GM19328 (cell line): Measurements from ENCODE around the gene TRIM65.
"Not testable (repeated sequence)": the region's sequence is repeated elsewhere in the genome, so short reads cannot be mapped to it uniquely, and the experiment has no call there.

Experiments used
- ATAC-seq: cut with Tn5 transposase; IDR thresholded peaks from one replicate; pipeline ENCODE4 v1.9.1; 2021; ENCODE audit warnings: mild to moderate bottlenecking, moderate library complexity; ENCODE audit not compliant: unreplicated experiment

TRIM65 gene

GRCh38 chr17:75854881-75855309 is 41.9 kb downstream of the TRIM65 start:
- ATAC-seq: no peak

- no peak for ATAC-seq
These were observed 42.5 kb downstream of the TRIM65 start for GRCh38 chr17:75854101-75854748.

GRCh38 chr17:75853433-75853832 is 43.3 kb downstream of the TRIM65 start:
- ATAC-seq: no peak

GRCh38 chr17:75851693-75851991 is 45.1 kb downstream of the TRIM65 start:
- ATAC-seq: not testable (repeated sequence)

GRCh38 chr17:75850928-75851692 is 45.6 kb downstream of the TRIM65 start:
- ATAC-seq: no peak

GRCh38 chr17:75849724-75850123 is 47.0 kb downstream of the TRIM65 start:
- no peak for ATAC-seq

GRCh38 chr17:75849279-75849646 is 47.5 kb downstream of the TRIM65 start:
- no peak for ATAC-seq

GRCh38 chr17:75848523-75849278 is 48.0 kb downstream of the TRIM65 start:
- ATAC-seq: no peak

- no peak for ATAC-seq
These were observed 48.9 kb downstream of the TRIM65 start for GRCh38 chr17:75847614-75848522.

- ATAC-seq: no peak
These were observed 49.8 kb downstream of the TRIM65 start for GRCh38 chr17:75846692-75847613.

GRCh38 chr17:75845933-75846691 is 50.6 kb downstream of the TRIM65 start:
- ATAC-seq: no peak

- peak; percentile 68 for ATAC-seq
These were observed 51.6 kb downstream of the TRIM65 start for GRCh38 chr17:75845058-75845711.

- peak; percentile 1 for ATAC-seq
These were observed 52.2 kb downstream of the TRIM65 start for GRCh38 chr17:75844530-75845057.

GRCh38 chr17:75843577-75844529 is 52.9 kb downstream of the TRIM65 start, which contains the start of gene UNC13D:
TSS of gene UNC13D (minus strand) at chr17:75844404. CDS start at chr17:75844337, 67 bp downstream.
- no peak for ATAC-seq

GRCh38 chr17:75842963-75843576 is 53.7 kb downstream of the TRIM65 start:
- ATAC-seq: no peak

GRCh38 chr17:75842411-75842810 is 54.3 kb downstream of the TRIM65 start:
- no peak for ATAC-seq

GRCh38 chr17:75840799-75841164 is 56.0 kb downstream of the TRIM65 start:
- no peak for ATAC-seq
